Fibroblast of peridontal ligament (primary cell): ENCODE data around the gene NCKAP1.
"Not testable (repeated sequence)": the region's sequence is repeated elsewhere in the genome, so short reads cannot be mapped to it uniquely, and the experiment has no call there.

Source experiments
- DNase-seq: peaks from one replicate; pipeline ENCODE4 v3.0.0-alpha.2; 2010; ENCODE audit errors: extremely low read depth

The NCKAP1 gene

GRCh38 chr2:183038341-183039300 is at the start of gene NCKAP1:
NCKAP1 (minus strand) TSS chr2:183038457; CDS start chr2:183038099, 358 bp downstream.
- DNase-seq, result peak; percentile 70

- DNase-seq, result peak; percentile 26
Observed at GRCh38 chr2:183081911-183082310, 43.7 kb upstream of the NCKAP1 start.

DNA sequence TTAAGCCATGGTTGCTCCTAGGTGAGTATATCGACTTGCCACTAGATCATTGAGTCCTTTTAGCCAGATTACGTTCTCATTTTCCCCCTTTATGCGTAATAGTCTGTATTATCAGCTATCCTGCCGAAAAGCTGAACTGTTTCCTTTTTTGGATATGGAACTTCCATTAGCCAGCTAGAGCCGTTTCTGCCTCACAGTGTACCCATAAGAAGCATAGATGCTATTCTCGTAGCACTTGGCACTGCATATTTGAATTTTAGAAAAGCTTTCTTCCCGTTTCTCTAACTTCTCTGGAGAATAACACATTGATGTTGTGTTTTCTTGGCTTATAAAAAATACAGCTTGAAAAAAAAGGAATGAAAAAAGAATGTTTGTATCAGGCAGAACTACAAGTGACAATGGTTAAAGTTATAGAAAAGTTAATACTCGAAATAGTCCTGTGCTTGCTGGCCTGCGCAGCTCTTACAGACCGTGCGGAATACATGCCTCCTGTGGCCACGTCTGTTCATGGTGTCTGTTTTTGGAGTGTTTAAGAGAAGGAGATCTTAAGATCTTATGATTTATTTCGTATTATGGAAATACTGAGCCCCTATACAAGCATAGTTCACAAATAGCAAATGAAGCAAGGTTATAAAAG is 41.0 kb upstream of the NCKAP1 start:
- DNase-seq, result peak; percentile 58

GRCh38 chr2:183078464-183079138 is 40.3 kb upstream of the NCKAP1 start, which contains the start of gene DUSP19:
DUSP19 (plus strand) TSS chr2:183078747; CDS start chr2:183078934, 187 bp downstream.
- DNase-seq, result peak; percentile 96

GRCh38 chr2:183078163-183078463 is 39.9 kb upstream of the NCKAP1 start:
- no peak for DNase-seq

DNA sequence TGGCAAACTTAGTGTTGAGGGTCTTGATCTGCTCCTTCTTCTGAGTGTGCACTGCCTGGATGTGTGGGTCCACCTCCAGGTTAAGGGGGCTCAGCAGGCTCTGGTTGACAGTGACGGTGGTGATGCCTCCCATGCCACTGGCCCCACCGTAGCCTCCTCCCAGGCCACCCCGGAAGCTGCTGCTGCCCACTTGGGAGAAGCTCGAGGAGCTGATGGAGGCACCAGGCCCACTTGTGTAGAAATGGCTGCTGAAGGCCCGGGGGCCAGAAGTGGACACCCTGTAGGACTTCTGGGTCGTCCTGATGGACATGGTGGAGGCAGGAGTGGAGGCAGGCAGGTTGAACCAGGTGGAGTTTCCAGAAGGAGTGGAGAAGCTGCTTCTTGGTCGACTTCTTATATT is 33.9 kb upstream of the NCKAP1 start:
- no peak for DNase-seq

DNA sequence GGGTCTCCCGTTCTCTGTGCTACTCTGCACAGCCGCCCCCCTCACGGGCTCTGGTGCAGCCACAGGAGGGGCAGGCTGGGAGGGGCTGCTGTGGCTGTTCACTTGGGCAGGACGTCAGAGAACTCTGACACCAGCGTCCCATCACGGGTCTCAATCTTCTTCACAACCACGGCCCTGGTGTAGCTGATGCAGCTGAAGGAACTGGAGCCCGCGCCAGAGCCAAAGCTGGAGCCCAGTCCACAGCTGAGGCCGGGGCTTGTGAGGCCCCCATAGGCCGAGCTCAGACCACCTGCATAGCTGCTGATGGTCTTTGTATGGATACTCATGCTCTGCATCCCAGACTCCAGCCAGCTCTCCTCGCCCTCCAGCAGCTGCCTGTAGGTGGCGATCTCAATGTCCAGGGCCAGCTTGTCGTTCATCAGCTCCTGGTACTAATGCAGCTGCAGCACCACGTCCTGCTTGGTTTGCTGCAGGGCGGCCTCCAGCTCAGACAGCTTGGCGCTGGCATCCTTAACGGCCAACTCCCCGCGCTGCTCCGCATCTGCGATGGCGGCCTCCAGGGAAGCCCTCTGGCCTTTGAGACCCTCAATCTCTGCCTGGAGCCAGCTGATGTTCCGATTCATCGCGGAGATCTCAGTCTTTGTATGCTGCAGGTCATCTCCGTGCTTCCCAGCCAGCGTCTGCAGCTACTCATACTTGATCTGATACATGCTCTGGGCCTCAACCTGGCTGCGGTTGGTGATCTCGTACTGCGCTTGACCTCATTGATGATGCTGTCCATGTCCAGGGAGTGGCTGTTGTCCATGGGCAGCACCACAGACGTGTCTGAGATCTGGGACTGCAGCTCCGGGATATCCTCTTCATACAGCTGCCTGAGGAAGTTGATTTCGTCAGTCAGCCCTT is 32.9 kb upstream of the NCKAP1 start:
- no peak for DNase-seq

DNA sequence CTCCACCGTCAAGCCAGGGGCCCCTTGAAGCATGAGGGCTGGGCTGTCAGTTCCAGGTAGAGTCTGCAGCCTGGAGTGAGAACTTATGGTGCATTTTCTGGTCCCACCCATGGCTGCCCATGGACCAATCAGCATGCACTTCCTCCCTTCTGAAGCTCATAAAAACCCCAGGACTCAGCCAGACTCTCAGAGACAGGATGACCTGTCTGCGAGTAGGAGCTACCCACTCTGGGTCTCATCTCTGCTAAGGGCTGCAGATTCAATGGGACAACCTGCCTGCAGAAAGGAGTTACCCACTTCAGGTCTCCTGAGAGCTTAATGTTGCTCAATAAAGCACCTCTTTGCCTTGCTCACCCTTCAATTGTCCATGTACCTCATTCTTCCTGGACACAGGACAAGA is 30.9 kb upstream of the NCKAP1 start:
- no peak for DNase-seq

DNA sequence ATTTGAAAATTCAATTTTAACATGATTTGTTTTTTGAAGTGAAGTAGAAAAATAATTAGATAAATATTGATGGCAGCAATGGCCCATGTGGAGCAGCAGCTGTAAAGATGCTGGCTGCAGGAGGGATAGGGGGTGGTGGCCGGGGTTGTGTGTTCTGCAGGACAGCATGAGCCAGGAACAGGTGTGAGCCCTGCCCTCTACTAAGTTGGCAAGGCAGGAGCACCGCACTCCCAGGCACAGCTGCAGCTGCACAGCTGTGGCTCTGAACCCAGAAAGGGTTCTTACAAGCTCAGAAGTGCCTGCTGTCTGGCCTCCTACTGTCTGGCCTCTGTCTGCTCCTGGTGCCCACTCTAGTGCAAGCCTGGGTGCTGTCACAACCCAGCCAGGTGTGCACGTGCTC is 30.3 kb upstream of the NCKAP1 start:
- DNase-seq, result no peak

DNA sequence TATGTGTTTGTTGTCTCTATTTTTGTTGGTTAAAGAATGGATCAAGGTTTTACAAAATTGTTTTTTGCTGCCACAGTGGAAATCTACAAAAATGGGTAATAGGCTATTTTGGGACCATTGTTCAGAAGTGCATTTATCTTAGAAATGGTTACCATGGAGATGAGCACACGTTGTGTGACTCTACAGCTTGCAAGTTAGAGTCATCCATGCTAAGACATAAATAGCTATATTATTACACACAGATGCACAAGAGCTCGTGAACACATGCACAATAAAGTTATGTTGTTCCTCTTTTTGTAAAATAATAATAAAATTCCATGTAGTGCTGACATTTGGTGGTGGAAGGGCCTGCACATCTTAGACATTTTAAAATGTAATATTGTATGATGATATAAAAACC is 24.8 kb upstream of the NCKAP1 start:
- peak; percentile 71 for DNase-seq

DNA sequence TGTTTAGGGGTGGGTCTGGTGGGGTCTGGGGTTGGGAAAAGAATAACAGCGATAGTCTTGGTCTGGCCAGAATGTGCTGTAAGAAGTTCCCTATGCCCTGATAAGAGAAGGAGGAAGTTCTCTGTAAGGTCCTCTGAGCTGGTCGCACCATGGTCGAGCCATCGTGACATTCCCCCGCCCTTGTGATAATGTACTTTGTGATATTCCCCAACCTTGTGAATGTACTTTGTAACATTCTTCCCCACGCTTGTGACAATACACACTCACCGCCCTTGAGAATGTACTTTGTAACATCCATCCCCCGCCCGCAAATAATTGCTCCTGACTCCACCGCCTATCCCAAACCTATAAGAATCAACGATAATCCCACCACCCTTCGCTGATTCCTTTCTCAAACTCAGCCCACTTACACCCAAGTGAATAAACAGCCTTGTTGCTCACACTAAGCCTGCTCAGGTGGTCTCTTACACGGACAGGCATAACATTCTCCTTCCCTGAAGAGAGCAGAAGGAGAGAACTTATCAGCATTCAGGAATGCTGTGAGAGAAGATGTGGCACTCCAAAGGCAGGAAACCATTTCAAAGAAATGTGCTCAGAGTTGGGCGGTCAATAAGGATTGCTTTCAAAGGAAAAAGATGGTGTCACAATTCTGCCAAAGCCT is 22.4 kb upstream of the NCKAP1 start:
- no peak for DNase-seq

DNA sequence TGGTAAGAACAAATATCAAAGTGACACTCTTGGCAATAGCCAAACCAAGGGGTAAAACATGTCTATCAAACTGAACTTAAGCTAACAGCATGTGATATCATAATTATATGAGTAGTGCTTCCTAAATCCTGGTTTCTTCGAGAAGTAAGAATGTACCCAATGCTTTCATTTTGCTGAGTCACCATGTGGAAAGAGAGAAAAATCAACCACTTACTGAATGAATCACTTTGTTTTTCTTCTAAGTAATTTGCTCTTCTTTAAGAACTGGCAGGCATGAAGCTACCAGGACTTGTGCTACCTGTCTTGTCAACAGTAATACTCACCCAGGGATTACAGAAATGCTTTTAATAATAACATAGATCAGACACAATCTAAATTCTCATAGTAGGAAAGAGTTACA is 21.3 kb upstream of the NCKAP1 start:
- peak; percentile 92 for DNase-seq

DNA sequence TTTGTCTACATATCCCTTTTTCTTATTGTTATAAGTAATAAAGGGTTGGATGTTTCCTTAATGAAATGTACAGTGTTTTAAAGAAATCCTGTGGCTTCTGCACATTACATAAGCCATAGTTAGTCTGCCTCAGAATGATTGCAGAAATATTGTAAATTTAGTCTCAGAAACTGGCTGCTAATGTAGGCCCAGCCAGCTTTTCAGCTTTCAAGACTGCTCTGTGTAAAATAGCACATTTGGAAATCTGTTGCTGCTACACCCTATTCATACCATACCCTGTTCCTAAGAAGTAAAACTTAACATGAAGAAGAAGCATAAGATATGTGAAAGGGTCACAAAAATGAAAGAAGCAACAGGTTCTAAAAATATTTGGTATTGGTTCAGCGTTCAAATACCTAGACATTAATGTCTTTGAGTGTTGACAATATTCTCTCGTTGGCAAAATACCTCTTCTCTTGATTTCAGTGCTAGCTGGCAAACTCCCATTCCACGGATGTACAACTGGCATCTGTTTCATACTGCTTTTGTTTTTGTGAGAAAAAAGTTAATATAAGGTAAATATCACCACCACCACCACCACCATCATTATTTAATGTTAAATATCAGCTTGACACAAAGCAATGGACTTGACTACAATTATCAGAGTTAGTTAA is 19.2 kb upstream of the NCKAP1 start:
- DNase-seq, result no peak

- DNase-seq, result no peak
Observed at GRCh38 chr2:183049420-183049819, 11.2 kb upstream of the NCKAP1 start.

GRCh38 chr2:183047486-183048125 is 9.3 kb upstream of the NCKAP1 start:
- DNase-seq, result not testable (repeated sequence)

DNA sequence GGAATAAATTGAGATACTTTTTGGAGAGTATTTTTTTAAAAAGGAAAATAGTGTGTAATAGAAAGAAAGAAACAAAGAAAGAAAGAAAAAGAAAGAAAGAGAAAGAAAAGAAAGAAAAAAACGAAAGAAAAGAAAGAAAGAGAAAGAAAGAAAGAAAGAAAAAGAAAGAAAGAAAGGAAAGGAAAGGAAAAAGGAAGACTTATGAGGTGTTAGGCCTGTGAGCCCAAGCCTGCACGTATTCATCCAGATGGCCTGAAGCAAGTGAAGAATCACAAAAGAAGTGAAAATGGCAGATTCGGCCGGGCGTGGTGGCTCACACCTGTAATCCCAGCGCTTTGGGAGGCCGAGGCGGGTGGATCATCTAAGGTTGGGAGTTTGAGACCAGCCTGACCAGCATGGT is 5.3 kb upstream of the NCKAP1 start:
- DNase-seq, result not testable (repeated sequence)

DNA sequence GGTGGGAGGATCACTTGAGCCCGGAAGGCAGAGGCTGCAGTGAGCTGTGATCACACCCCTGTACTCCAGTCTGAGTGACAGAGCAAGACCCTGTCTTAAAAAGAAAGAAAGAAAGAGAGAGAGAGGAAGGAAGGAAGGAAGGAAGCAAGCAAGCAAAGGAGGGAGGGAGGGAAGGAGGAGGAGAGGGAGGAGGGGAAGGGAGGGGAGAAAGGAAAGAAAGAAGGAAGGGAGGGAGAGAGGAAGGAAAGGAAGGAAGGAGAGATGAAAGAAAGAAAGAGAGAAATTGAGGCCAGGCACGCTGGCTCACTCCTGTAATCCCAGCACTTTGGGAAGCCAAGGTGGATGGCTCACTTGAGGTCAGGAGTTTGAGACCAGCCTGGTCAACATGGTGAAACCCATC is 2.3 kb upstream of the NCKAP1 start:
- DNase-seq, result no peak

- peak; percentile 14 for DNase-seq
Observed at GRCh38 chr2:183037553-183038340, 510 bp downstream of the NCKAP1 start.

DNA sequence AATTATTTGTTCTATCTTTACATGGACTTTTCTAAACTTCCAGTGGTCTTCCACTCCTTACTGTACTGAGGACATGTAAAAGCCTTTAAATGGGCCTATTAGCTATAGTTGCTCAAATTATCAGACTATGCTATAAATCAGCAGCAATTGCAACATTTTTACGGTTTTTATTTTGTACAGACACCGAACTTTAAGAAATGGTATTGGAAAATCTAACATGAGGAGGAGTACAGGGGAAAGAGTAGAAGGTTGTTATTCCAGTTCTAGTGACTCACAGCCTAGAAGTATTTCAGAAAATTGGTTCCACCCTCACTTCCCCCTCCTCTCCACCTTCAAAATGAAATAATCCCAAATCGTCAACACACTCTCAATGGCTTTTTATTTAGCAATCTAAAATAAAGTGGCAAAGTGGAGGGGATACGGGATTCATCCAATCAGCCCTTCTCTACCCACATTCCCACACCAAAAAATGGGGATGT is 1.1 kb downstream of the NCKAP1 start:
- peak; percentile 53 for DNase-seq
